Transverse colon (tissue), 4 donors: Measurements from ENCODE around the gene CHCHD6.

Experiments used
- EP300 ChIP-seq: sonication (generic); formaldehyde crosslinking; IDR thresholded peaks from one replicate; pipeline ENCODE4 v1.6.1; 2017; ENCODE audit warnings: antibody characterized with exemption, low read depth
- POLR2A ChIP-seq: fragments of 450-650 bp; IDR thresholded peaks from one replicate; pipeline ENCODE4 v1.6.1; 2016; ENCODE audit warnings: antibody characterized with exemption, mild to moderate bottlenecking, moderate library complexity
- POLR2AphosphoS5 ChIP-seq, 3 donors: sonication (generic); formaldehyde crosslinking; IDR thresholded peaks; one replicate each; pipeline ENCODE4 v1.6.1; 2016; ENCODE audit warnings: antibody characterized with exemption in 3 of 3
- TF ChIP-seq, protein P1 (sequence below), 5 experiments: fragments of 200-600 bp in 3 of 5; fragments of 450-650 bp in 2 of 5; sonication (generic) in 3 of 5; IDR thresholded peaks; 1 replicate in 2 of 5; 2 replicates in 3 of 5; pipeline ENCODE4 v1.5.1; 2016 to 2017; ENCODE audit warnings: antibody characterized with exemption in 5 of 5, inconsistent platforms in 3 of 5, mild to moderate bottlenecking in 2 of 5, moderate library complexity in 1 of 5

DNA sequence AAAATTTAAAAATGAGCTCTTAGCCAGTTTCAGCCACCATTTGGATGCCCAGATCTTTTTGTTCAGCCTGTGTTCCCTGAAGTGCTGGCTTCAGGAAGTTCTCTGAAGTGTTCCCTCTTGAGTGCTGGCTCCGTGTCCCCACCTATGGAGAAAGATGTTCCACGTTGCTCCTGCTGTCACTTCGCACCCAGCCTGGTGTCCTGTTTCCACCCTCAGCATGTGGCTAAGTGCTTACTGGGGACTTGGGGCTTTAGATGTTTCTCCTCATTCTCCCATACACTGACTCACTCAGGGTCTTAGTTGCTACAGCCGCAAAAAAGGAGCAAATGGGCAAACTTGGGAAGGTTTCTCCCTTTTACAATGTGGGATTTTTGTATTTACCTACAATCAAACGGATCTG lies 16.6 kb downstream of the CHCHD6 start:
- TF ChIP-seq POLR2A (no peak), POLR2AphosphoS5 (IDR thresholded peaks at IDR 0.05) (no peak), EP300 (no peak)
- TF ChIP-seq, protein P1, sequence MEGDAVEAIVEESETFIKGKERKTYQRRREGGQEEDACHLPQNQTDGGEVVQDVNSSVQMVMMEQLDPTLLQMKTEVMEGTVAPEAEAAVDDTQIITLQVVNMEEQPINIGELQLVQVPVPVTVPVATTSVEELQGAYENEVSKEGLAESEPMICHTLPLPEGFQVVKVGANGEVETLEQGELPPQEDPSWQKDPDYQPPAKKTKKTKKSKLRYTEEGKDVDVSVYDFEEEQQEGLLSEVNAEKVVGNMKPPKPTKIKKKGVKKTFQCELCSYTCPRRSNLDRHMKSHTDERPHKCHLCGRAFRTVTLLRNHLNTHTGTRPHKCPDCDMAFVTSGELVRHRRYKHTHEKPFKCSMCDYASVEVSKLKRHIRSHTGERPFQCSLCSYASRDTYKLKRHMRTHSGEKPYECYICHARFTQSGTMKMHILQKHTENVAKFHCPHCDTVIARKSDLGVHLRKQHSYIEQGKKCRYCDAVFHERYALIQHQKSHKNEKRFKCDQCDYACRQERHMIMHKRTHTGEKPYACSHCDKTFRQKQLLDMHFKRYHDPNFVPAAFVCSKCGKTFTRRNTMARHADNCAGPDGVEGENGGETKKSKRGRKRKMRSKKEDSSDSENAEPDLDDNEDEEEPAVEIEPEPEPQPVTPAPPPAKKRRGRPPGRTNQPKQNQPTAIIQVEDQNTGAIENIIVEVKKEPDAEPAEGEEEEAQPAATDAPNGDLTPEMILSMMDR (IDR thresholded peaks at IDR 0.05) = no peak
